HG03175 (cell line): ENCODE results near the gene KRIT1.
"Not testable (repeated sequence)": the region's sequence is repeated elsewhere in the genome, so short reads cannot be mapped to it uniquely, and the experiment has no call there.

Experiments
- ATAC-seq: cut with Tn5 transposase; IDR thresholded peaks from one replicate; pipeline ENCODE4 v1.9.1; 2021; ENCODE audit warnings: mild to moderate bottlenecking, moderate library complexity; ENCODE audit not compliant: unreplicated experiment

The KRIT1 gene

DNA sequence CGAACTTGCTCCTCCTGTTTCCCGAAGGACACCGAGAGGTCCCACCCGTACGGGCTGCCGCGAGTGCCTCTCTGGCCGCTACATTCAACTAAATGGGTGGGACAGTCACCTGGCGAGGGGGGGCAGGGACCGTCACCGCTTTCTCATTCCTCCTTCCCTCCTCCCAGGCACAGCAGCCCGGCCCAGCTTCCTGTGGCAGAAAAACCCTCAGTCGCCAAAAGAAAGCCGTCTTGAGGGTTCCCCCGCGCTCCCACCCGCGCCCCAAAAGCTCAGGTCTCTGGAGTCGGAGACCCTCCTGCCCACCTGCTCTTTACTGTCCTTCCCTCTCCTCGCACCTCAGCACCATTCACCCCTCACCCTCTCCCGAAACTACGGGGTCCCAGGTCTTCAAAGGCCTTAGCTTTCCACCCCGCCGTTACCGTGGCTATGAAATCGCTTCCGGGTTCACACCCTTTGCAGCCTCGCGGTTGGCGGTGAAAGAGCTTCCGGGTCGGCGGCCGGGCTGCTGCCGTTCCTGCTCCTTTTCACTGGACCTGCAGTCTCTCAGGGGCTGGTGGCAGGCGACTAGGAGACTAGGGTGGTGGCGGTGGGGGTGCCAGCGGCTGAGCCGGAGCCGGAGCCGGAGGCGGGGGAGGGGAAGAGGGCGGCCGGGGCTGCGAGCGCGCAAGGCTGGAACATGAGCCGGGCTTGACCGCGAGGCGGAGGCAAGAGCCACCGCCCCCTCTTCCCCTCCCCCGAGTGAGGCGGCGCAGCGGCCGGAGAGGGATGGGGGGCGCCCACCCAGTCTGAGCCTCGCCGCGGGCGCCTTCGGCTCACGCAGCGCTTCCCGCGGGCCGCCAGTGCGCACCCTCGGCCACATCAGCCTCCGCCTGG lies at the start of gene KRIT1, which contains the start of gene ANKIB1:
KRIT1 (minus strand) TSS at position 428 of the 873 bp plus-strand sequence. CDS start 3,779 bp downstream, outside the sequence.
ANKIB1 (plus strand) TSS at position 488 of the 873 bp plus-strand sequence. CDS start 49,005 bp downstream, outside the sequence.
- ATAC-seq, result peak; percentile 82

DNA sequence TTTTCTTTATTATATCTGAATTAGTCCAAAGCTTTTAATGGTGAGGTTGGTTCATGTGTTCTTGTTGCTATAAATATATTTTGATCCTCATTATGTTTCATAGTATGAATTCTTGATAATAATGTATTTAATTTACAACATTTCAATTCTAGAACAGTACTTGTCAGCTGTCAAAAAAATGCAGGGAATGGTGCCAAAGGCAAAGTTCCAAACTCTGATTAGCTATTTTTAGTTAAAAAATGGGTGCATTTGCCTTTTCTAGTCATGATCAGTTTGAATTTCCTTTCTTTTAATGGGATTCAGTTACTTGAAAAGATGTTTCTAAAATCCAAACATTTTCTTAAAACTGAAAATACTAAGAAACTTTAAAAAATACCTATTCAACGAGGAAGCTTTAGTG lies 49.7 kb upstream of the KRIT1 start:
- no peak for ATAC-seq

DNA sequence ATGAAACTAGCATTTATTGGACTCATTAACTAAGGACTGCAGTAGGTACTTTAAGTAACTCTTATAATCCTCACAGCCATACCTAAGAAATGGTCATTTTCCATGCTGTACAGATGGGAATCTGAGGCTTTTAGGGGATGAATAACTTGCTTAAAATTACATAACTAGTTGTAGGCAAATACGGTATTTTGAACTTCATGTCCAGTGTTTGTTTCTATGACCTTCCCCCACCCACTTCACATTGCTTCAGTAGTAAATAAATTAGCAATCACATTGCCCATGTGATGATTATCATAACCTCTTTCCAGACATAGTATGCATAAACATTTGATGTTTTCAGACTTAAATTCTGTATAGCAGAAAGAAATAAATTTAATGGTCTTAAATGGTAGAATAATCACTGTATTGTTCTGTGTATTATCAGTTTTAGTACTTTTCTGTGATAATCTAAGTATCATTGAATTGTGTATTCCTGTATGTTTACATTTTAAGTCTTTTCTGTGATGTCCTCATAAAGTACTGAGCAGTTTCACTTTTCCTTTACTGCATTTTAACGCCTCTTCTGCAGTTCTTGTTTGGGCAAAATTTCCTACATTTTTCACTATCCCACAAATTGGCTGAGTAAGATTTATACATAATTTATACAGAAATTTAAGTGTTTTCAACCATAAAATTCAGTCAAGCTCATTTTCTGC lies 48.3 kb upstream of the KRIT1 start:
- ATAC-seq, result no peak

DNA sequence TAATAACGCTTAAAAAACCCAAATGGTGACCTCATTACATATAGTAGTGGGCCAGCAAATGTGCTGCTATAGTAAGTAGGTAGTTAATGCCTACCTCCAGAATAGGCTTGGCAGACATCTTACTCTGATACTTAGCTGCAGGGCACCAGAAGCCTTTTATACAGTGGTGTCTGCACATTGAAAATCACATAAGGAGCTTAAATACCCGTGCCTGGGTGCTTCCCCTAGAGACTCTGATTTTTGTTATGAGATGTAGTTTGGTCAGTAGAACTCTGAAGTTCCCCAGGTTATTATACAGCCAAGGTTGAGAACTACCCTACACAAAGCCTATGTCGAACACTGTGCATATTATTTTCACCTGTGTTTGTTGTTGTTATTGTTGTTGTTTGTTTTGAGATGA lies 47.3 kb upstream of the KRIT1 start:
- no peak for ATAC-seq

DNA sequence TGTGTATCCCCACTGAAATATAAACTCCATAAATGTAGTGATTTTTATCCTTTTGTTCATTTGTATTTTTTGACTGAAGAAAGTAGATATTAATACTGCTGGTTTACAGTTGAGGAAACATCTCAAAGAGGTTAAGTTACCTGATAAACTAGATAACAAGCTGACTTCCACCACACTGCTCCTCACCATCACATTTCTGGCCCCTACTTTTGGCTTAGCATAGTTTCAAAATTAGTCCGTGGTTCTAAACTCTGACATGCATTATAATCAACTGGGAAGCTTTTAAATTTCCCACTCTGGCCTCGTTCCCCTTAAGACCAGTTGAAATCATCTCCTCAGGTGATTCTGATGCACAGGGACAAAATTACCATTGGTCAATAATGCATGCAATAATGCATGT lies 43.6 kb upstream of the KRIT1 start:
- ATAC-seq, result no peak

DNA sequence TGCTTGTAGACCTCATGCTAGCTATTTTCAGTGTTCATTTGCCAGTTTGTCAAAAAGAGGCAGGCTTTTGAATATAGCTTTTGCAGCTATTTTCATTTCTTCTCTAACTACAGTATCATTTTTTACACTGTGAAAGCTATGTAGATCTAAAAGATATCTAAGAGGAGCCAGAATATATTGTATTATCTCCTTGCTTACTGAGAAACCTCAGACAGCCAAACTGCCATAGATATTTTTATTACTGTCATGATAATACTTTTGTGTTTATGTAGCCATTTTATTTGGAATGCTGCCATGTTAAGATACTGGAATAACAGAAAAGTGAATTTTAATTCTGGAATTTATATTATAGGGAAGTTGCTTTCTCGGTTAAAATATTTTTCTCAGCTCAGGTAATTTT lies 37.2 kb upstream of the KRIT1 start:
- no peak for ATAC-seq

DNA sequence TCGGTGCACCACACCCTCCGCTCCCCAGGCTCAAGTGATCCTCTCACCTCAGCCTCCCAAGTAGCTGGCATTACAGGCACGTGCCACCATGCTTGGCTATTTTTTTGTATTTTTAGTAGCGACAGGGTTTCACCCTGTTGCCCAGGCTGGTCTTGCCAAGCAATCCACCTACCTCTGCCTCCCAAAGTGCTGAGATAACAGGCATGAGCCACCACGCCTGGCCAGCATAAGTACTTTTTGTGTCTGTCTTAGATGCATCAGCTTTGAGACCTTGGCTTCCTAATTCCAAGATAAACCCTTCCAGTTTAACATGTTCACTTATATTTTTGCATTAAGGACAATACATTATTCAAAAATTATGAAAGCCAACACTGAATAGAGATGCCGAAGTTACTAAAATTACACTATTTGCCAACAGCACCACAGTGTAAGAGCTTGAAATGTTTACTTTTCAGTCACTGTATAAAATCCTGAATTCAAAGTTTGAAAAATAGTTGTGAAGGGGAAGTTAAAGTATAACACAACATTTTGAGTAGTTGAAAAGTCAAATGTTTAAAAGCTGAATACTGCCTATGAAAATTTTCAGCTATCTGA lies 36.6 kb upstream of the KRIT1 start:
- no peak for ATAC-seq

DNA sequence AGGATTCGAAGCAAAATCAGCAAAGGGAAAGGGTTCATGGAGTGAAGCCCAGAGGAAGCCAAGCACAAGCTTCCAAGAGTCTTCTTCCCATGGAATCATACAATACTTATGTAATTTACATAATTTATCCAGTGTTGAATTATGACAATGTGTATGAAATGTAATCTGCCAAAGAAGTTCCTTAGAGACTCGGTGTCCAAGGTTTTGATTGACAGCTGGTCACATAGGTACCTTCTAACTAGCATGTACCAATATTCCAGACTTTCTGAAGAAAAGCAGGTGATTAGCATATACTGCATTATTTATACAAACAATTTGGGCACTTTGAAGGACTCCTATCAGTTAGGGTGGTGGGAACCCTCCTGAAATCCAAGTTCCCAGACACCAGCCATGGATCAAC lies 35.3 kb upstream of the KRIT1 start:
- ATAC-seq, result no peak

DNA sequence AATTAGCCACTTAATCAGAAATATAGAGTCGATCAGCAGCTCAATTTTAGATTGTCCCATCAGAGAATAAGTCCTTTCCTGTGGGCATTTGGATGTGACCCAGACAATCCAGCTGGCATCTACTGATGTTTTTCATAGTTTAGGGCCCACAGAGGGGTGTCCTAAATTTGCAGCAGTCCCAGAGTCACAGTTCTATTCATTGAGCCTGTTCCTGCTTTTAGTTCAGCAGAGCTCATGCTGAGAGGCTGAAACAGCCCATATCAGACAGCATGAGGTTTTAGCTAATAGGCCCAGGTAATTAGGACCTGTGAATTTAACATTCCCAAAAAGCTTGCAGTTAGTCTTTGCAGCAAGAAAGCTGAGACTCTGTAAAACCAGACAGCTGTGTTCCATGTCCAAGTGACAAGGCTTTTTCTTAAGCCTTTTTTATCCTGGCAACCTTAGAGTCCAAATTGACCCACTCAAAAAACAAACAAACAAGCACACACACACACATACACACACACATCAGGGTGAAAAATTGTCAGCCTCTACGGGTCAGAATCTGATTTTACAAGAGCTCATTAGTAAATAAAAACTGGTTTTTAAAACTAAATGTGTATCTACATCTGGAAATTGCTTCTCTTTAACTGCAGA lies 33.8 kb upstream of the KRIT1 start:
- ATAC-seq, result no peak

DNA sequence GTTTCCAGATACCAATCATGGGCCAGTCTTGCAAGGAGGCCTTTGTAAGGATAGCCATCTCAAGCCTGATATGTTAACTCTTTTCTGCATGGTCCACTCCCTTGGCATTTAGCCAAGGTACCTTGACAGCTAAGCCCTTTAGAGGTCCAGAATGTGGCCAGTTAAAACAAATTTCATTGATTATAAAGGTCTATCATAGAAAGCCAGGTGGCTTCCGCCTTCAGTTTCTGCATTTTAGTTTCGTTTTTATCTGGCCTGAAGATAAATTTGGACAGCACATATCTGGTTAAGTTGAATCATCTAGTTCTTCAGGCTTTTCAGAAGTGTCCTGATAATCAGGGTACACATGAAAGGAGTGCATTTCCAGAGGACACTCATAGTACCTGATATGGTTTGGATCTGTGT lies 30.7 kb upstream of the KRIT1 start:
- ATAC-seq, result peak; percentile 84

DNA sequence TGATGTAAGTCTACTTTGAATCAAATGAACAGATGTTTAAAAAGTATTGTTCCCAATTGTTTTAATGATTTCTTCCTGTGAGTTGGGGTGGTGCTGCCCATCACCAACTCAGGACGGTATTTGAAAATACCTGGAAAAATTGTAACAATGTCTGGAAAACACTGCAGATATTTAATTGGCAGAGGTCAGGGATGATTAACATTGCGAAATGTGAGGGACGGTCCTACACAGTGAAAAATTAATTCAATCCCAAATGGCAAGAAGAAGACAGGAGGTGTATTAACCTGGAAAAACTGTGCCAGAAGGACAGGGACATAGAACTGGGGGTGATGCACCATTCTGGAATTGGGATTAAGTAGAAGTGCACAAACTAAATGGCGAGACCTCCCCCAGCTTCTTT lies 29.6 kb upstream of the KRIT1 start:
- no peak for ATAC-seq

DNA sequence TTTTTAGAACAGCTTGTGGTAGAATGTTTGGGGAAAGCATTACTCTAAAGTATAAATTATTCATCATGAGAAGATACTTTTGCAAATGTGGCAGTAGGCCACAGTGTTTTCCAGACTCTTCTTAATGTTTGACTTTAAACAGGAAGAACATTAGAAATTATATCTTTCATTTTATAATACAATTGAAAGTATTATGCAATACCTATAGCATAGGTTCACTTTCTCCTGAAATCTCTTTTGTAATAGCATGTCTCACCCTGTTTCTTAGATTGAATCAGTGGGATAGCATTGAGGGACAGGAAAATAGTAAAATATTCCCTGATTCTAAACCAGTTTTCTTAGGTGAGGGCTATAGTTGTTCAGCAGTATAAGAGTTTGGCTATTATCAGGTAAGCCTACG lies 23.2 kb upstream of the KRIT1 start:
- ATAC-seq, result no peak

DNA sequence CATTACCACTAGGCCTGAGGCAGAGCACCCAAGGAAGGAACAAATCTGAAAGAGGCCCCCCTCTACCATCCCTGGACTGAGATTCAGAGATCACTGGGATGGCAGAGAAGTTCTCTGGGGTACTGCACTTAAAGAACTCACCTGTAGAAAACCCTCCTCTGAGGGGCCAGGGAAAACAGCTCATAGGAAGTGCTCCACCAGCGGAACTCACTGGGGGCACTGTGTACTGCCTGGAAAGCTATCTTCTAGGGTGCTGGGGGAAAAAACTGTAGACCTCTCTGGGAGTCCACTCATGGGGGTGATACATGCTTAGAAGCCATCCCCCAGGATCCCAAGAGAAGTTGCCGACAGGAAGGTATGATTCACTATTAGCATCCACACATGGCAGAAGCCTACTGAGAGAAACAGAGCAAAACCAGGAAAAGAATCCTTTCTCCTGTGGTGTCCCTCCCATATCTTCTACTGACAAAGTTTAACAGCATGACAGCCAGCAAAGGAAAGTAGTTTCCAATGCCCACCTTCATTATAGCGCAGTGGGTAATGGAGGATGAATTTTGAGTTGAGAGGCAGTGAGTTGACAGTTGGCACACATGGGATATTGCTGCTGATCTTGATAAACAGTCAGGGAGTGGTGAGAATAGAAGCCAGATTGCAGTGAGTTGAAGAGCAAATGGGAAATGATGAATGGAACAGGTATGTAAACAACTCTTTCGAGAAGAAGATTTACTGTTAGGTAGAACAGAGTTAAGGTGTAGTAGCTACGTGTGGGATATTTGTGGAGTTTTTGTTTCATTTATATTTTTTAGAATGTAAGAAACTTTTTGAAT lies 20.9 kb upstream of the KRIT1 start:
- no peak for ATAC-seq

DNA sequence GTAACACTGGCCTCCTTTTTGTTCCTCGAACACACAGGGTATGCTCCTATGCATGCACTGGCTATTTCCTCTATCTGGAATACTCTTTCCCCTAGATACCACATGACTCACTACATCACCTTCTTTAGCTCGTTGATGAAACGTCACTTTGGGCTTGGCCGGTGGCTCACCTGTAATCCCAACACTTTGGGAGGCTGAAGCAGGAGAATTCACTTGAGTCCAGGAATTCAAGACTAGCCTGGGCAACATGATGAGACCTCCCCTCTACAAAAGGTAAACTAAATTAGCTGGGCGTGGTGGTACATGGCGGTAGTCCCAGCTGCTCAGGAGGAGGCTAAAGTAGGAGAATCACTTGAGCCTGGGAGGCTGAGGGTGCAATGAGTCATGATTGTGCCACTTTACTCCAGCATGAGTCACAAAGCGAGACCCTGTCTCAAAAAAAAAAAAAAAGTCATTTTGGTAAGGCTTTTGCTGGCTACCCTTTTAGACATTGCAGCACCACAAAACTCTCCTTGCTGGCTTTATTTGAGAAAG lies 14.6 kb upstream of the KRIT1 start:
- no peak for ATAC-seq

DNA sequence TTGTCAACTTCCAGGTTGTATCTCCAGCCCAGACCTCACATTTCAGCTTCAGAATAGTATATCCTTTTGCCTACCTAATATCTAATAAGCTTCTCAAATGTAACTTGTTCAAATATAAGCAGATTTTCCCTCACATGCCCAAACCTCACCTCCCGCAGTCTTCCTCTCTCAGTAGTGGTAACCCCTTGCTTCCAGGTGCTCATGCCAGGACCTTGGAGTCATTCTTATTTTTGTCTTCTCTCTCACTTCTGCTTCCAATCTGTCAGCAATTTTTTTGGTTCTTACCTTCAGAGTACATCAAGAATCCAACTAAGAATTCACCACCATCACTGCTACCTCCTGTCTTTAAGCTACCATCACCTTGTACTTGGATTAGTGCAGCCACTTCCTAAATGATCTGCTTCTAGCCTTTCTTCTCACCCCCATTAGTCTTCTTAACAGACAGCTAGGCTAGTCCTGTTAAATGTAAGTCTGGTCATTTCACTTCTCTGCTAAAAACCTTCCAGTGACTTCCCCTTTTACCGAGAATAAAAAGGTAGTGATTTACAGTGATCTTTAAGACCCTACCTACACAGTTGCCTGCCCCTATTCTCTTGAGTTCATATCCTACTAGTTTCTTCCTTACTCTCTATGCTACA lies 14.0 kb upstream of the KRIT1 start:
- ATAC-seq, result no peak

DNA sequence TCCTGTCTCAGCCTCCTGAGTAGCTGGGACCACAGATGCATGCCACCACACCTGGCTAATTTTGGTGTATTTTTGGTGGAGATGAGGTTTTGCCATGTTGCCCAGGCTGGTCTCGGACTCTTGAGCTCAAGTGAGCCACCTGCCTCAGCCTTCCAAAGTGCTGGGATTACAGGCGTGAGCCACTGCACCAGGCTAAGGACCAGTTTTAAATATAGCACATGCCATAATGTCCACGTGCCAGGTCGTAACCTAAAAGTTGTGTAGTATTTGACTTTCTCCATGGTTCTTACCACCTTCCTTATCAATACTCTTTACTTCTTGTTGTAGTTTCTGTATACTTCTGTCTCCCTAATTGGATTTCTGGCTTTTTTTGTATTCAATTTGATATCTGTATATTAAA lies 13.3 kb upstream of the KRIT1 start:
- ATAC-seq, result no peak

DNA sequence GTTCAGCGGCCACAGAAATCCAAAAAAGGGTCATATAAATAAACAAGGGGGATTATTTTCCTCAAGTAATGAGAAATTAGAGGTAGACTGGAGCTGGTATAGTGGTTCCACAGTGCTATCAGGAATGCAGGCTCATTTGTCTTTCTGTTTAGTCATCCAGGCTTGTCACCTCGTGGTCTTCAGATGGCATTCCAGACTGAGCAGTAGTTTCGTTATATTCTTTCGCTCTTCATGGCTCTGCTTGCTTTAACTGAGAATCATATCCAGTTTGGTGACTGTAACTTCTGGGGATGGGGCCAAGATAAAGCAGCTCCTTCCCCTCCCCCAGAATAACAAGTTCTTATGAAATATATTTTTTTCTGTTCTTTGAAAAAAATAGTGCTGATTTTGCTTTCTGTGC lies 9.6 kb upstream of the KRIT1 start:
- no peak for ATAC-seq

DNA sequence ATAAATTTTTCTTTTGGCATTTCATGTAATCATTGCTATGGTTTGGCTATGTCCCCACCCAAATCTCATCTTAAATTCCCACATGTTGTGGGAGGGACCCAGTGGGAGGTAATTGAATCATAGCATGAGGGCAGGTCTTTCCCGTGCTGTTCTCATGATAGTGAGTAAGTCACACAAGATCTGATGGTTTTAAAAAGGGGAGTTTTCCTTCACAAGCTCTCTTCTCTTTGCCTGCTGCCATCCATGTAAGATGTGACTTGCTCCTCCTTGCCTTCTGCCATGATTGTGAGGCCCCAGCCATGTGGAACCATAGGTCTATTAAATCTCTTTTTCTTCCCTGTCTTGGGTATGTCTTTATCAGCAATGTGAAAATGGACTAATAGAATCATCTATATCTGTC lies 9.1 kb upstream of the KRIT1 start:
- ATAC-seq, result not testable (repeated sequence)

DNA sequence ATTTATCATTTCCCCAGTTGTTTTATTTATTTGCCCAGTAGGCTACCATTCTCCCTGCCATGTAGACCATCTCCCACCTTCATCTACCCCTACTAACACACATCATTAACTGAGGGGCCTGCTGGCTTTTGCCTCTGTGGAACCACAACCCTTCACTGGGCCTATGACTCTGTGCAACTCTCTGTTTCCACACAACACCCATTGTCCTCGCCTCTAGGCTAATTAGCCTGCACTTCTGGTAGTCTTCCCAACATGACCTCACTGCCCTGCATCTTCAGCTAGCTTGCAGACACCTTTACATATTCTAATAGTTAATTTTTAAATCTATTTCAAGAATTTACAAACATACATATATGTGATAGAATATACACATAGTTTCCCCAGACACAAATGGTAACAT lies 7.5 kb upstream of the KRIT1 start:
- no peak for ATAC-seq

DNA sequence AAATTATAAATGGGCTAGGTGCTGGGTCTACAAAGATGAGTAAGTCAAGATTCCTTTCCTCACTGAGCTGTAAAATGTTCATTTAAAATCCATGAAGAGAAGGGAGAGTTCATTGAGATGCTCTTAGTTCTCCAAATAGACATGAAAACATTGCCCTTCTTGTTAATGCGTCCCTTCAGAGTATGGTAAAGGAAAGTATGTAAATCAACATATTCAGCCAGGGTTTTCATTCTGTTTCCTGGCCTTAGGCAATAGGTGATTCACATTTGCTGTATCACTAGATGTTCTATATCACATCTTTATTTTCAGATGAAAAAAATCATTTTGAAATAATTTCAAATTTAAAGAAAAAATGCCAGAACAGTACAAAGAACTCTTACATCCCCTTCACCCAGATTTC lies 5.5 kb upstream of the KRIT1 start:
- no peak for ATAC-seq
